GM23338 (cell line): ENCODE results near the gene PHF24. TPM values are rescaled to one million over a fixed set of nuclear protein-coding genes. Genes with fewer than 3 reads are reported as not detected.

Experiments used
- CREB1 ChIP-seq: fragments of 250-450 bp; sonication (Bioruptor Pico); IDR thresholded peaks from 2 replicates; pipeline ENCODE4 v1.5.0; 2020; ENCODE audit warnings: low read depth, mild to moderate bottlenecking, moderate library complexity
- EZH2 ChIP-seq: fragments of 200-600 bp; sonication (generic); IDR thresholded peaks from one replicate; pipeline ENCODE4 v1.8.0; 2017; ENCODE audit warnings: antibody characterized with exemption, mild to moderate bottlenecking, low read depth; ENCODE audit not compliant: unreplicated experiment
- JUNB ChIP-seq: IDR thresholded peaks from one replicate; pipeline ENCODE4 v1.6.1; 2016; ENCODE audit warnings: antibody characterized with exemption; ENCODE audit not compliant: unreplicated experiment
- ZNF114 ChIP-seq: fragments of 250-450 bp; sonication (Bioruptor Pico); IDR thresholded peaks from 2 replicates; pipeline ENCODE4 v1.5.0; 2020; ENCODE audit warnings: mild to moderate bottlenecking, moderate library complexity
- ZNF462 ChIP-seq: fragments of 250-450 bp; sonication (Bioruptor Pico); IDR thresholded peaks from 2 replicates; pipeline ENCODE4 v1.5.0; 2020; ENCODE audit warnings: mild to moderate bottlenecking, moderate library complexity
- polyA plus RNA-seq: library from polyadenylated mRNA; unstranded; fragments of >200 nt; fragmentation: Nextera tagmentation; extraction: Ambion mirVana; gene quantifications from 2 replicates; pipeline ENCODE4 v1.2.1, GENCODE V29; 2016
- total RNA-seq: library from RNA; depleted of rRNA; stranded (reverse); fragments of >200 nt; shearing (Covaris generic); gene quantifications from 2 replicates; pipeline ENCODE4 v1.2.3, GENCODE V29; 2014; rRNA removed
- TF ChIP-seq, protein P1 (sequence below): IDR thresholded peaks from 2 replicates; pipeline ENCODE4 v1.6.1; 2016; ENCODE audit warnings: antibody characterized with exemption

The PHF24 gene
- total and polyA plus RNA-seq, 2 experiments from 2014 or later = 0.05 to 0.14 TPM

GRCh38 chr9:35029852-35030251 is 71.8 kb downstream of the PHF24 start (continued):
- TF ChIP-seq ZNF462 (CRISPR knock-in tag) (no peak), EZH2 (no peak), ZNF114 (no peak), CREB1 (CRISPR knock-in tag) (no peak), JUNB (no peak)
- TF ChIP-seq, protein P1, sequence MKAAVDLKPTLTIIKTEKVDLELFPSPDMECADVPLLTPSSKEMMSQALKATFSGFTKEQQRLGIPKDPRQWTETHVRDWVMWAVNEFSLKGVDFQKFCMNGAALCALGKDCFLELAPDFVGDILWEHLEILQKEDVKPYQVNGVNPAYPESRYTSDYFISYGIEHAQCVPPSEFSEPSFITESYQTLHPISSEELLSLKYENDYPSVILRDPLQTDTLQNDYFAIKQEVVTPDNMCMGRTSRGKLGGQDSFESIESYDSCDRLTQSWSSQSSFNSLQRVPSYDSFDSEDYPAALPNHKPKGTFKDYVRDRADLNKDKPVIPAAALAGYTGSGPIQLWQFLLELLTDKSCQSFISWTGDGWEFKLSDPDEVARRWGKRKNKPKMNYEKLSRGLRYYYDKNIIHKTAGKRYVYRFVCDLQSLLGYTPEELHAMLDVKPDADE = no peak

Other genes with a start within 250 kb of the PHF24 start
- not detected in 2 replicates for gene CCL21, start 248.1 kb upstream of the PHF24 start, total RNA-seq
- gene CCL21, start 248.1 kb upstream of the PHF24 start, polyA plus RNA-seq = not detected in 2 replicates
- gene DNAJB5, start 31.5 kb downstream of the PHF24 start, total RNA-seq = 37.4 and 37.6 TPM in 2 replicates
- 20.3 and 22.6 TPM in 2 replicates for gene DNAJB5, start 31.5 kb downstream of the PHF24 start, polyA plus RNA-seq
- 361 and 408 TPM in 2 replicates for gene VCP, start 114.3 kb downstream of the PHF24 start, total RNA-seq
- gene VCP, start 114.3 kb downstream of the PHF24 start, polyA plus RNA-seq = 113 and 130 TPM in 2 replicates
- 47.0 and 56.2 TPM in 2 replicates for gene FANCG, start 121.7 kb downstream of the PHF24 start, total RNA-seq
- gene FANCG, start 121.7 kb downstream of the PHF24 start, polyA plus RNA-seq = 53.1 and 53.8 TPM in 2 replicates
- 13.6 and 18.9 TPM in 2 replicates for gene PIGO, start 138.3 kb downstream of the PHF24 start, total RNA-seq
- 11.2 and 13.6 TPM in 2 replicates for gene PIGO, start 138.3 kb downstream of the PHF24 start, polyA plus RNA-seq
- 210 and 221 TPM in 2 replicates for gene STOML2, start 144.8 kb downstream of the PHF24 start, total RNA-seq
- gene STOML2, start 144.8 kb downstream of the PHF24 start, polyA plus RNA-seq = 109 and 114 TPM in 2 replicates
- 3.1 and 6.1 TPM in 2 replicates for gene ATOSB, start 157.6 kb downstream of the PHF24 start, total RNA-seq
- 2.2 and 2.3 TPM in 2 replicates for gene ATOSB, start 157.6 kb downstream of the PHF24 start, polyA plus RNA-seq
- 44.9 and 52.1 TPM in 2 replicates for gene UNC13B, start 203.7 kb downstream of the PHF24 start, total RNA-seq
- 8.0 and 8.7 TPM in 2 replicates for gene UNC13B, start 203.7 kb downstream of the PHF24 start, polyA plus RNA-seq